Measurements from ENCODE around the gene SLC26A2.

The SLC26A2 gene

GRCh38 chr5:149938279-149938678 lies 22.3 kb upstream of the SLC26A2 start (continued):
- TF ChIP-seq ZBTB44 (tag by site-specific recombination; IDR thresholded peaks at IDR 0.05) = no peak
- TF ChIP-seq ZFP37 (tag by site-specific recombination; IDR thresholded peaks at IDR 0.05) = no peak

- H3K4me3 ChIP-seq (ENCODE audit: low read depth, low read length) = no peak overlapping the region
- POLR2A ChIA-PET = interaction anchor here (0.6 to 1.9 kb wide), 2 partner anchors 22 to 477 kb away, joined by 4 to 8 read pairs; partner anchors contain the start of gene SLC26A2
- no peak overlapping the region for H3K27ac ChIP-seq (ENCODE audit: extremely low read depth, low read depth, low read length)
- TF ChIP-seq SCRT2 (tag by site-specific recombination; IDR thresholded peaks at IDR 0.05) (0 out of 2 replicates have a peak, but pooled peaks have one; percentile 18), ZBTB20 (tag by site-specific recombination; IDR thresholded peaks at IDR 0.05) (peak; percentile 48; the same call in 1 of the 2 replicates), ZNF18 (tag by site-specific recombination; IDR thresholded peaks at IDR 0.05) (no peak)
- no peaks in the 10 kb centered on the region for H3K36me3 ChIP-seq (ENCODE audit: control insufficient read depth in 2 of 2, insufficient read depth in 1 of 2, low read length in 2 of 2)
- no peaks in the 10 kb centered on the region for H3K9me3 ChIP-seq (ENCODE audit: control insufficient read depth, insufficient read depth, low read depth, low read length)
- peaks cover 13% of the 10 kb centered on the region for H3K4me1 ChIP-seq (ENCODE audit: control insufficient read depth, insufficient read depth, low read length)
- CTCF ChIA-PET = interaction anchor here (1.1 kb wide), 1 partner anchor 16 kb away, joined by 3 read pairs; no protein-coding TSS in a partner anchor
Observed at GRCh38 chr5:149938791-149939358, 21.7 kb upstream of the SLC26A2 start.

- Histone ChIP-seq H3K4me3 (ENCODE audit: low read depth, low read length) (no peak overlapping the region), H3K9me3 (ENCODE audit: control insufficient read depth, insufficient read depth, low read depth, low read length) (no peaks in the 10 kb centered on the region), H3K27ac (ENCODE audit: extremely low read depth, low read depth, low read length) (no peak overlapping the region), H3K36me3 (ENCODE audit: control insufficient read depth in 2 of 2, insufficient read depth in 1 of 2, low read length in 2 of 2) (no peaks in the 10 kb centered on the region), H3K4me1 (ENCODE audit: control insufficient read depth, insufficient read depth, low read length) (peaks cover 13% of the 10 kb centered on the region)
- ChIA-PET POLR2A (interaction anchor here (0.6 to 1.9 kb wide), 2 partner anchors 21 to 476 kb away, joined by 4 to 8 read pairs; partner anchors contain the start of gene SLC26A2), CTCF (interaction anchor here (0.6 to 1.7 kb wide), 5 partner anchors 16 to 1575 kb away, joined by 3 to 4 read pairs (median 3); no protein-coding TSS in a partner anchor)
- TF ChIP-seq ZNF2 (tag by site-specific recombination; IDR thresholded peaks at IDR 0.05) (no peak), ZNF548 (tag by site-specific recombination; IDR thresholded peaks at IDR 0.05) (no peak), ZNF585B (tag by site-specific recombination; IDR thresholded peaks at IDR 0.05) (no peak), WT1 (tag by site-specific recombination; IDR thresholded peaks at IDR 0.05) (peak; percentile 67), ZSCAN5A (tag by site-specific recombination; IDR thresholded peaks at IDR 0.05) (no peak), OSR2 (tag by site-specific recombination; IDR thresholded peaks at IDR 0.05) (peak; percentile 7; the same call in 1 of the 2 replicates), PRDM4 (tag by site-specific recombination; IDR thresholded peaks at IDR 0.05) (no peak), ZNF501 (tag by site-specific recombination; IDR thresholded peaks at IDR 0.05) (no peak), SALL2 (tag by site-specific recombination; IDR thresholded peaks at IDR 0.05; ENCODE audit: borderline replicate concordance) (no peak), SCRT2 (tag by site-specific recombination; IDR thresholded peaks at IDR 0.05) (no peak), ZNF23 (tag by site-specific recombination; IDR thresholded peaks at IDR 0.05; ENCODE audit: borderline replicate concordance) (no peak), ZNF514 (tag by site-specific recombination; IDR thresholded peaks at IDR 0.05) (no peak), ZNF596 (tag by site-specific recombination; IDR thresholded peaks at IDR 0.05) (no peak)
- TF ChIP-seq, protein P1, sequence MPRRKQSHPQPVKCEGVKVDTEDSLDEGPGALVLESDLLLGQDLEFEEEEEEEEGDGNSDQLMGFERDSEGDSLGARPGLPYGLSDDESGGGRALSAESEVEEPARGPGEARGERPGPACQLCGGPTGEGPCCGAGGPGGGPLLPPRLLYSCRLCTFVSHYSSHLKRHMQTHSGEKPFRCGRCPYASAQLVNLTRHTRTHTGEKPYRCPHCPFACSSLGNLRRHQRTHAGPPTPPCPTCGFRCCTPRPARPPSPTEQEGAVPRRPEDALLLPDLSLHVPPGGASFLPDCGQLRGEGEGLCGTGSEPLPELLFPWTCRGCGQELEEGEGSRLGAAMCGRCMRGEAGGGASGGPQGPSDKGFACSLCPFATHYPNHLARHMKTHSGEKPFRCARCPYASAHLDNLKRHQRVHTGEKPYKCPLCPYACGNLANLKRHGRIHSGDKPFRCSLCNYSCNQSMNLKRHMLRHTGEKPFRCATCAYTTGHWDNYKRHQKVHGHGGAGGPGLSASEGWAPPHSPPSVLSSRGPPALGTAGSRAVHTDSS (tag by site-specific recombination; IDR thresholded peaks at IDR 0.05) = no peak
- TF ChIP-seq, protein P2, sequence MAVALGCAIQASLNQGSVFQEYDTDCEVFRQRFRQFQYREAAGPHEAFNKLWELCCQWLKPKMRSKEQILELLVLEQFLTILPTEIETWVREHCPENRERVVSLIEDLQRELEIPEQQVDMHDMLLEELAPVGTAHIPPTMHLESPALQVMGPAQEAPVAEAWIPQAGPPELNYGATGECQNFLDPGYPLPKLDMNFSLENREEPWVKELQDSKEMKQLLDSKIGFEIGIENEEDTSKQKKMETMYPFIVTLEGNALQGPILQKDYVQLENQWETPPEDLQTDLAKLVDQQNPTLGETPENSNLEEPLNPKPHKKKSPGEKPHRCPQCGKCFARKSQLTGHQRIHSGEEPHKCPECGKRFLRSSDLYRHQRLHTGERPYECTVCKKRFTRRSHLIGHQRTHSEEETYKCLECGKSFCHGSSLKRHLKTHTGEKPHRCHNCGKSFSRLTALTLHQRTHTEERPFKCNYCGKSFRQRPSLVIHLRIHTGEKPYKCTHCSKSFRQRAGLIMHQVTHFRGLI (tag by site-specific recombination; IDR thresholded peaks at IDR 0.05) = no peak
- TF ChIP-seq, protein P3, sequence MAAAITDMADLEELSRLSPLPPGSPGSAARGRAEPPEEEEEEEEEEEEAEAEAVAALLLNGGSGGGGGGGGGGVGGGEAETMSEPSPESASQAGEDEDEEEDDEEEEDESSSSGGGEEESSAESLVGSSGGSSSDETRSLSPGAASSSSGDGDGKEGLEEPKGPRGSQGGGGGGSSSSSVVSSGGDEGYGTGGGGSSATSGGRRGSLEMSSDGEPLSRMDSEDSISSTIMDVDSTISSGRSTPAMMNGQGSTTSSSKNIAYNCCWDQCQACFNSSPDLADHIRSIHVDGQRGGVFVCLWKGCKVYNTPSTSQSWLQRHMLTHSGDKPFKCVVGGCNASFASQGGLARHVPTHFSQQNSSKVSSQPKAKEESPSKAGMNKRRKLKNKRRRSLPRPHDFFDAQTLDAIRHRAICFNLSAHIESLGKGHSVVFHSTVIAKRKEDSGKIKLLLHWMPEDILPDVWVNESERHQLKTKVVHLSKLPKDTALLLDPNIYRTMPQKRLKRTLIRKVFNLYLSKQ (tag by site-specific recombination; IDR thresholded peaks at IDR 0.05; ENCODE audit: borderline replicate concordance) = no peak
Observed at GRCh38 chr5:149939546-149939945, 21.0 kb upstream of the SLC26A2 start.

Measured in HEK293 (cell line).